Retina (tissue), 1 donor: Measurements from ENCODE around the gene PSD.

Source experiments
- DNase-seq: peaks from one replicate; pipeline ENCODE4 v3.0.0-alpha.2; 2016

The PSD gene

DNA sequence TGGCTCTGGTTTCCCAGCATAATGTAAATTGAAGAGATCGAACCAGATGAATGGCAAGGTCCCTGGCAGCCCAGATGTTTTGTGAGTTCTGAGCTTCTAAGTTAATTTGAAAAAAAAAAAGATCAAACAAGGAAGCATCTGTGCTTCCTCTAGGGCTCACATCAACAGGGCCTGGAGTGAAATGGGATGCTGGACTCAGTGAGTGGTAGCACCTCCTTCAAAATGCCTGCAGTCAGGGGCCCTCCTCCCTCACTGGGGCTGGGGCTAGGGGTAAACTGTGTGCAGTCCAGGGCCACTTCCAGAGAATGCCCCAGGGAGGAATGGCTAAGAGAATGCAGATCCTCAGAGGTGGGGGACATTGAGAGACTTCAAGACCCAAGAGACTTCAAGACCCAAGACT is 19.8 kb upstream of the PSD start:
- no peak for DNase-seq

DNA sequence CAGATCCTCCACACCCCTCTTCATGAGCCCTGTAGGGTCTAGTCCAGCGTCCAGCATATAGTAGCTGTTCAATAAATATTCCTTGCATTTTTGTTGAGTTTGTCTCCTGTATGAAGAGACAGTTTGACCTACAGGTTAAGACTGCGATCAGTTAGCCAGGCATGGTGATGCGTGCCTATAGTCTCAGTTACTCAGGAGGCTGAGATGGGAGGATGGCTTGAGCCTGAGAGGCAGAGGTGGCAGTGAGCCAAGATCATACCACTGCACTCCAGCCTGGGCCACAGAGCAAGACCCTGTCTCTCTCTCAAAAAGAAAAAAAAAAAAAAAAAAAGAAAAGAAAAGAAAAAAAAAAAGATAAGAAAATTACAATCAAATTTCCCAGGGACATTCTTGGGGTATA is 18.9 kb upstream of the PSD start:
- DNase-seq: no peak

DNA sequence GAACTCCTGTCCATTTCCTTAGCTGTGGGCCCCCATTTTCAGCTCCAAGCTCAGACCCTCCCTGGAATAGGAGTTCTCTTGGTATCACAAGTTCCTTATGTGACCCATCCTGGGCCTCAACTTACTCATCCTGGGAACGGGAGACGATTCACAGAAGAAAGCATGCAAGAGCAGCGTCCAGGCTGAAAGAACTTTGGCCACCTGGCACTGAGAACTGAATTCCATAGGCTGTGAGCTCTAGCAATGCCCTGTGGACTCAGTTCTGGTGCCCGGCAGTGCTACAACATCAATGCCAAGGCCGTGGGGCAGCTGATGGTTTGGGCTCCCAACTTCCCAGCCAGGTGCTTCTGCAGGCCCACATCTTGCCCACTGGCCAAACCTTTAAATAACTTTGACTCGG is 17.7 kb upstream of the PSD start:
- no peak for DNase-seq

DNA sequence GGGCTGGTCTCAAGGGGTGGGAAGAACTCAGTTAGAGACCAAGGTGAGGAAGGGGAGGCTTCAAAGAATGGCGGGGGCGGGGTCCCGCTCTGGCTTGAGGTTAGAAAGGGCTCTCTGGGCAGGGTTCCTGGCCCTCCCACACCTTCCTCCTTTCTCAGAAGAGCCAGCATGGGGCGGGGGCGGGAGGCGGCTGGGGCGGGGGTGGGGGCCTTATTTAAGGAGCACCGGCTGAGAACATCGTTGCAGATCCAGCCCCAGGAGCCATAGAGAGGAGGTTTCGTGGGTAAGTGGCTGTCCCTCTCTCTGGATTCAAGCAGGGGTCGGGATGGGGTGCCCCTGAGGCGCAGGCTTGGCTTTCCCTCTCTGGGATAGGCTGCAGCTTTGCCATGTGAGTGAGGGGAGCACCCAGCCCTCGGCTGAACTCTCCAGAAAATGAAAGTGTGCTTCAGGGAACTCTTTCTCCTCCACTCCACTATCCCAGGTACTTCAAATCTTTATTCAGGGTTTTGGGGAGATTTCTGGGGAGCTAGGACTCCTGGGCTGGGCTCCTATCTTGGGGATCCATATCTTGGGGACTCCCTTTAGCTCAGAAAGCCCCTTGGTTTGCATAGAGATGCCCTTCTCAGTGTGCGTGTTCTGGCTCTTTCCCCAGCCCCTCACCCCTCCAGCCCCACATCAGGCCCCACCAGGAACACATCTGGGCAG is 17.1 kb upstream of the PSD start:
- no peak for DNase-seq

DNA sequence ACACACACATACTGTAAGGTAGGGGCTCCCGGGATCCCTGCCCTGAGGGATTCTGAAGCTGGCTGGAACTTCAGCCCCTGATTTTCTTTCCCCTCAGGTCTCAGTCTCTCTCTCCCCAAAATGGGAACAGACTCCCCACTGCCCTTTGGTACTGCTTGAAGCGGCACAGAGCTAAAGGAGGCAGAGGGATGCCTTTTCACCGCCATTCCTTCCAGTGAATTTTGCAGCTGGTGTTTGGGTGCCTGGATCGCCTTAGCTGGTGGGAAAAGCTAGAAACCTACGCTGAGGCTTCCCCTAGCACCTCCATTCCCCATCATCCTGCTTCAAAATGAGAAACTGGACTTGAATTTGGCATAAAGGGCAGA is 16.5 kb upstream of the PSD start:
- no peak for DNase-seq

DNA sequence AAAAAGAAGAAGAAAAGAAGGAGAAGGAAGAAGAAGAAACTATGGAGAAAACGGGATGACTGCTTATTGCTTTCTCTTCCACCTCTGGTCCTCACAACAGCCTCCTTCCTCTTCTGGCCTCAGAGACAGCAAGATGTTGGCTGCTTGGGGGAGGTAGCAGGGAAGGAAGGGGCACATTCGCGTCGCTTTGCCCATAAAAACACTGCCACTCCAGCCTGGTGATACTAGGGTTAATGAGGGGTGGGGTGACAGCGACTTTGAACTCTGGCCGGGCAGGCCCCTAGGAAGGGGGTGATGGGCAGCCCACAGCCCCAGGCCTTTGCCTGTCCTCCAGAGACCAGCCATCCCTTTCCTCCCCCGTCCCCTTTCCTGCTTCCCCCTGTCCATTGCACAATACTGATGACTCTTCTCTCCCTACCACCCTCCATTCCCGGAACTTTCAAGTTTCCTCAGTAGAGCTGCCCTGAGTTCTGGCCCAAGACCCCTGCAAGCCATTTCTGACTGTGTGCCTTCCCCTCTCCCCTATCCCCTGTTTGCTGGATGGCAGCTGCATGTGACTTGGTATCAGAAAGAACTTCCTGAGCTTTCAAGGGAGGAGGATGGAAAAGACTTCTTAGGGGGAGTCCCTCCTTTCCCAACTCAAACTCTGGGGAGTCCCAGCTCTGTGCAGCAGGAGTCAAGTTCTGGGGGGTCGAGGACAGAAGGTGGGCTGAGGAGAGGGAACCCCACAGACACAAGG is 16.0 kb upstream of the PSD start:
- DNase-seq: no peak

DNA sequence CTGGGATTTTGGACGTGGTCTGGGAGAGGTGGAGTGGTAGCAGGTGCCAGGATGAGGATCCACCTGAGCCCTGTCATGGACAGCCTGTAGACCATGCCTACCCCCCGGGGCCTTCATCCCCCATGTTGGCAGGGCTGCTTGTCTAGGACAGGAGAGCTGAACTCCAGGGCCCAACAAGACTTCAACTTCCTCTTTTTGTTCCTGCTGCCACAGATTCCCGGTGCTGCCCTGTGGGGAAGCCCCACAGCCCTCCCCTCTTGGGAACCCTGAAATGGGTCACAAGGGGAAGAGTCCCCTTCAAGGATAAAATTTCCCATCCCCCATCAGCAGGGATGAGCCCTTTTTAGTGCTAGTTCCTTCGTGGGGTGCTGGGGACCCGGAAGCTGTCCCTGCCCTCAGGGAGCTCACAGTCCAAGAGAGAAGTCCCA is 15.0 kb upstream of the PSD start:
- DNase-seq: no peak

DNA sequence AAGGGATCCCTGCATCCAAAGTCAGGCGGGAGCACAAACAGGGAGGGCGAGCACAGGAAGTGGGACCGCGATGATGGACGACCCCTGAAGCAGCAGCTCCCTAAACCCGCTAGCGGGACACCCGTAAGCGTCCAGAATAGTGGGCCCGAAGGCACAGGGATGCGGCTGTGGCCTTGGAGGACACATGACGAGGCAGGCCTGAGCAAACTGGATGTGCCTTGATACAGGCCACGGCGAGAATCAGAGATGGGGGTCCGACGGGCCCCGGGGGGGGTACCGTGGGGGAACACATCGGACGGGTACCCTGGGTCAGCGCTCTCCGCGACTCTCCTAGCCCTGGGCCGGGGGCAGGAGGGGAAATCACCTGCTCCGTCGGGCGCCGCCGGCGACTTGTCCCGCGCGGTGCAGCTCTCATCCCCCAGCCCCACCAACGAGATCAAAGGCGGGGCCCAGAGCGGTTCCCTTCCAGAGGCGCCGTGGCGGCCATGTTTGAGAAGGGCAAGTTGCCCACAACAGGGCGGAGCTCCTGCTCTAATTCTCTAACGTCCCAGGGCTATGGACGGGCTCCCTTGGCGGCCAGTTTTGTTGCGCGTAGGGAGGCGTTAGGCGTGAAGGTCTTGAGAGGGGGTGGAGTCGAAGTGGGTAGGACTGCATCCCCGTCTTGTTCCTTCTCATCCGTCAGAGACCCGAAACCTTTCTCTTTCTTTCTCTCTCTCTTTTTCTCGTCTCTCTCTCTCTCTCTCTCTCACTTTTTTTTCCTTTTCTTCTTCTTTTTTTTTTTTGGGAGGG is 13.8 kb upstream of the PSD start, which contains the start of gene CUEDC2:
Gene CUEDC2 (minus strand): TSS at position 413 of the 789 bp plus-strand sequence. CDS start 7,386 bp downstream, outside the sequence.
- DNase-seq: peak; percentile 98

DNA sequence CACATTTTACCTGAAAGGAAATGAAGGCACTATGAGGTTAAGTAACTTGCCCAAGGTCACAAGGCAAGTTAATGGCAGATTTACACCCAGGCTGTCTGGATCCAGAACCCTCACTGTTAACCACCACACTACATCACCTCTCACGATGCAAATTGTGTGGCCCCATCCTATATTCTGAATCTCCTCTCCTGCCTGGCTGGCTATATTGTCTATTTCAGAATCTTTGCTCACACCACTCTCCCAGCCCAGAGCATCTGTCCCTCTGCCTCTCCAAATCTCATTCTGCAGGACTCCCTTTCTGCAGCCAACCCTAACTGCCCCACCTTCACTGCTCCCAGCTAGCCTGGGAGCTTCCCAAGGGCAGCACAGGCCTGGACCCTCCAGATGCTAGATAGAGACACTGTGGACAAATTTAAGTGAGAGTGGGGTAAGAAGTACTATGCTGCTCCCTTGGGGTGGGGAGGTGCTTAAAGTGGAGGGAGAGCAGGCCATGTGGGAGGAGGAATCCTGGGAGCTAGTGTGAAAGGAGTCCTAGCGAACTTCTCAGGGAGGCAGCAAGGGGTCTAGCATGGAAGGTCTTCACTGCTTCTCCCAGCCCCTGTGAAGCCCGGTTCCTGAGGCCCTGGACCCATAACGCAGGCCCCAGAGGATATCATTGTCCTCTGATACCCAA is 13.0 kb upstream of the PSD start:
- no peak for DNase-seq

DNA sequence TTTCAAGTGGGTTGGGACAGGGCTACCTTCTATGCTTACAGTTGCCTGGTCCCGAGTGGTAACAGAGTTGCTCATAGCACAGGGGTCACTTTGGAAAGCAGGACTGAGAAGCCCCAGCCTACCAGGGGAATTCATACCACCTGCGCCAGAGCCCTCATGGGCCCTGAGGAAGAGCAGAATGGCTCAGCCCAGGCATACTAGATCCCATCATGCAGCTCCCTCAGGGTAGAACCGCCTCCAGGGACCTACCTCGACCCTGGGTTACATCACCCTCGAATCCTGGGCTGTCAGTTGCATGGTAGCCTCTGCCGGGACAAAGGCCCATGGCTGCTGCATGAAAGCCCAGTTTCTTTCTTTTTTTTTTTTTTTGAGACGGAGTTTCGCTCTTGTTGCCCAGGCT is 10.9 kb upstream of the PSD start:
- no peak for DNase-seq

DNA sequence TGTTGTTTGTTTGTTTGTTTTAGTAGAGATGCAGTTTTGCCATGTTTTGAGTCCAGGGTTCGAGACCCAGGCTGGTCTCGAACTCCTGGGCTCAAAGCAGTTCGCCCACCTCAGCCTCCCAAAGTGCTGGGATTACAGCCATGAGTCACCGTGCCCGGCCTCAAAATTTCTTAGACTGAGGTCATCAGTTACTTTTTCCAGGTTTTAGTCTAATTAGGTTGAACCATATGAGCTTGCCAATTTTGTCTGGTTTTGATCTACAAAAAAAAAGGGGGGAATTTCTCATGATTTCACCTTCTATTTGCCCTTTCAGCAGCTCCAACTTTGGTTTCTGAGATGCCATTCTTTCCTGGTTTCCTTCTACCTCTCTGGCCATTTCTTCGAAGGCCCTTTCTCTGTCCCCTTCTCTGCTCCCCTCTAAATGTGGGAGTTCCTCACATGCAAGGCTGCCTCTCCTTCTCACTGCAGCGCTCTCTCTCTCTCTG is 8.3 kb upstream of the PSD start:
- no peak for DNase-seq

DNA sequence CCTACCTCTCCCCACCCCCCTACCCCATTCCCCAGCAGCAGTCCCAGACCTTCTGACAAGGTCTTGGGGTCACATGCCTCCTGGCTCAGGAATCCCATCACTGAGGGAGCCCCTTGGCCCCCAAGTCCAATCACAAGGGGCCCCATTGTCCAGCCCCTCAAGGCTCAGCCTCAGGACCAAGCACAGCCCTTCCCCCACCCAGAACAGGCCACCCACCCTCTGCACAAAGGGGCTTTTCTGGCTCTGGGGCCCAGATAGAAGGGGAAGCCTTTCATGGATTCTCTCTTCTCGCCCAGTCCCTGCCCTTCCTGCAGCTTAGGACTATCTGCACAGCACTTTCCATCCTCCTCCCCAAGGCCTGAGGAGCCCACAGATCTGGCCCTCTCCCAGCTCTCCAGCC is 6.9 kb upstream of the PSD start:
- DNase-seq: no peak

DNA sequence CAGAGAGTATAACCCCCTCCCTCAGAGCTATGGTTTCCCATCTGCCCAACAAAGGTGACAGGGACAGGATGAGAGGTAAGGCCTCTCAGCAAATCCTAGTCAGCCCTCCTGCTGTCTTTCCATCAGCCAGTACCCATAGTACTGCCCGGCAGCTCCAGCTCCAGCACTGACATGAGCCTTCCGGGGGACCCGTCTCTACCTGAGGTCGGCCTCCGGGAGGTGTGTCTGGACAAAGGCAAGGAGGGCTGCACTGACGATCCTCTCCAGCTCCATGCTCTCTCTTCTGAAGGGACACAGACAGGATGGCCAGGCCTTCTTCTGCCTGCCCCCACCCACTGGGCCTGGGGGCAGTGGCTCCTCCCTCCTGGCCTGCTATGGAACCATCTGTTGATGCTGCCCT is 6.3 kb upstream of the PSD start:
- DNase-seq: no peak

DNA sequence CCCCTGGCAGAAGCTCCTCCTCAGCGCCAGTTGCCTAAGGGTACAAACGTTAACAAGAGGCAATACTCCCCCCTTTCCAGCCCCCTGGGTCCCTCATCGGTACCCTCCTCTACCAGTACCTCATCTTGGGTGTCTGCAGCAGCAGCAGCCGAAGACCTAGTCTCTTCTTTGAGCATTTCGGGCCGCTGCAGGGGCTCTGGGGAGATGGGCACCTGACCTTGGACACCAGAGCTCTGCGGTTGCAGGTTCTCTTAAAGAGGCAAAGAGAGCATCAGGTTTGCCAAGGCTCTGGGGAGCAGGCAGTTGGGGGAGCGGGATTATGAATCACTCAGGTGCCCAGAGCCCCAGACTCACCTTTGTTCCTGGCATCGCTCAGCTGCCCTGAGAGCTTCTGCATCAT is 5.6 kb upstream of the PSD start:
- DNase-seq: no peak

DNA sequence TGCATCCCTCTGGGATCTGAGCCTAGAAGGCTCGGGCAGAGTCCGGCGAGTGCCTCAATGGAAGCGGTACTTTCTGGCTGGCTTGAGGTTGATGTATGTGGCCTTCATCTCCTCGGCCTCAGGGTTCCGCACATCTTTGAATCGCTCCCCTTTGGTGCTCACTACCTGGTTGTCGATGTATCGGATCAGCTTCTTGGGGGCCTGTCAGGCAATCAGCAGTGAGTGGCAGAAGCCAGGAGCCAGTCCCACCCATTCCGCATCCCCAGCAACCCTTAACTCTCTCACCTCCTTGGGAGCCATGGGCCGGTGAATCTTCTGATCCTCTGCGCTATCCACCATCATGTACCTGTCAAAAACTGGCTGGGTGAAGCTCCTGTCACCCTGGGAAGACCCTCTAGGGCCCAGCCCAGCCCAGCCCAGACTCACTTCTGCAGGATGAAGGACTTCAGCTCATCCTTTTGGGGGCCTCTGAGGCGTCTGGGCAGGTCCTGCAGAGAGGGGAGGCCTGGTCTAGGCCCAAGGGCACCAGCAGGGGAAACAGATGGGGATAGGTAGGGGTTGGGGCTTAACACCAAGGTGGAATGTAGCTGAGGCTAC is 4.9 kb upstream of the PSD start:
- no peak for DNase-seq

DNA sequence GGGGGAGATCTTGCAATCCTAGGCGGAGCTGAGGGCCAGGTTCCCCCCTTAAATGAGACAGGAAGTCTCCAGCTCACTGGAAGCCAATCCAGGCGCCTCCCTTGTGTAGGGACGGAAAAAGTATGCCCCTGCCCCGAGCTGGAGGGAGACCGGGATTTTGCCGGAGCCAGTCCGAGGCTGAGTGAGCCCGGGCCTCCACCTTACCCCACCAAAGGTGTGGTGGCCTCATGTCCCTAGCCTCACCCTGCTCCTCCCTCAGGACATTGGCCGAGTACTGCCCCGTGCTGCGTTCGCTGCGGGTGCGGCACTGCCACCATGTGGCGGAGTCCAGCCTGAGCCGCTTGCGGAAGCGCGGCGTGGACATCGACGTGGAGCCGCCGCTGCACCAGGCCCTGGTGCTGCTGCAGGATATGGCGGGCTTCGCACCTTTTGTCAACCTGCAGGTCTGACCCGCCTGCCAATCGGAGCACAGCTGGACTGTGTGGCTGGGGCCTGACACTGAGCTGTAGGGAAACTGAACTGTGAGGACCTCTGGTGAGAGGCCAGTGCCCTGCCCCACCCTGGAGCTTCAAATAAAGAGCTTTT is 4.1 kb upstream of the PSD start:
- peak; percentile 78 for DNase-seq

DNA sequence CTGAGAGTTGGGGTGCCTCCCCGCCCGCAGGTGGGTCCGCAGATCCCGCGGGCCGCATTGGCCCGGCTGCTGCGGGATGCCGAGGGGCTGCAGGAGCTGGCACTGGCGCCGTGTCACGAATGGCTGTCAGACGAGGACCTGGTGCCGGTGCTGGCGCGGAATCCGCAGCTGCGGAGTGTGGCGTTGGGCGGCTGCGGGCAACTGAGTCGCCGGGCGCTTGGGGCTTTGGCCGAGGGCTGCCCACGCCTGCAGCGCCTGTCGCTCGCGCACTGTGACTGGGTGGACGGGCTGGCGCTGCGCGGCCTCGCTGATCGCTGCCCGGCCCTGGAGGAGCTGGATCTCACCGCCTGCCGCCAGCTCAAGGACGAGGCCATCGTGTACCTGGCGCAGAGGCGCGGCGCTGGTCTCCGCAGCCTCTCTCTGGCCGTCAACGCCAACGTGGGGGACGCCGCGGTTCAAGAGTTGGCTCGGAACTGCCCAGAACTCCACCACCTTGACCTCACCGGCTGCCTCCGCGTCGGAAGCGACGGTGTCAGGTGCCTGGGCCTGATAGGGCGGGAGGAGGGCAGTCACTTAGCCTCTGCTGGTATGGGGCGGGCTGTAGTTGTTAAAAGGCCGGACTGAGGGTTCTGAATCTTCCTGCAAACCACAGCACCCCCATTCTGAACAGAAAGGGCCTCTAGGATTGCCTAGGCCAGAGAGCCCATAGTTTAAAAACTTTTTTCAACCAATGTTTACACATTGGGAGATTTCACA is 3.4 kb upstream of the PSD start:
- peak; percentile 59 for DNase-seq

DNA sequence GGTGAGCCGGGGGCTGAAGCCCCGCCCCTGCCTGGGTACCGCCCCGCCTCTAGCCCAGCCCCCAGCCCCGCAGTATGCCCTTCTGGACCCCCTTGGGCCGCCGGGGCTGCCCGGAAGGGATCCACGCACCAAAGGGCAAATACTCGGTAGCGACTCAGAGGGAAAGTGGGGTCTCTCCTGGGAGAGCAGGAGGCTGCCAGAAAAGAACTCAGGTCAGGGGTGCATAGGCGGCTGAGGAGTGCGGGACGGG is 2.8 kb upstream of the PSD start:
- DNase-seq: no peak

DNA sequence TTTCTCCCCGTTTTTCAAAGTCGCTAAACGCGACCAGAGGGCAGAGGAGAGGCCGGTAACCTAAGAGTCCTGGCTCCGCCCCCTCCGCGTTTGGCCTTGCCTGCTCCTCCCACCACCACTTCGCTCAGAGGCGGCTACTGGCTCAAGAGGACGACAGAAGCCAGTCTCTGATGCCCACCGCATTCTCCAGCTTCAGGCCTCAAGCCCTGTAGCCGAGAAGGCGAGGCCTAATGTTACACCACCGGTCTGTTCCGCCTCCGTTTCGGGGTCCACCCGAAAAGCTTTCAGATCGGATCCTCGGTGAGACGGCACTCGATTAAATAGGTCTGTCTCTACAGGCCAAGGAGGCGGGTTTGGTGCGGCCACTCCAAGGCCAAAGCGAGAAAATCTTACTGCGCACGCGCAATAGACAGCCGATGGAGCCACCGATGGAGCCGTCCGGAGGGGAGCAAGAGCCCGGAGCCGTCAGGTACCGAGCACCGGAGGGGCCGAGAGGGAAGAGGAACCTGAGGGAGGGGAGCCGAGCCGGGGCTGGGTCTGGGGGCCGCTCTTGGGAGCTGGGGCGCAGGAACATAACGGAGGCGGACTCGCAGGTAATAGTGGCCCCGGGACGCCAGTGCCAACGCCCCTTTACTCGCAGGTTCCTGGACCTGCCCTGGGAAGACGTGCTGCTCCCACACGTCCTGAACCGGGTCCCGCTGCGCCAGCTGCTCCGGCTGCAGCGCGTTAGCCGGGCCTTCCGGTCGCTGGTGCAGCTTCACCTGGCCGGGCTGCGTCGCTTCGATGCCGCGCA is 2.3 kb upstream of the PSD start, which contains the start of gene FBXL15:
Gene FBXL15 (plus strand): TSS at position 123 of the 793 bp plus-strand sequence. CDS start 294 bp downstream, at position 417.
- DNase-seq: peak; percentile 99

DNA sequence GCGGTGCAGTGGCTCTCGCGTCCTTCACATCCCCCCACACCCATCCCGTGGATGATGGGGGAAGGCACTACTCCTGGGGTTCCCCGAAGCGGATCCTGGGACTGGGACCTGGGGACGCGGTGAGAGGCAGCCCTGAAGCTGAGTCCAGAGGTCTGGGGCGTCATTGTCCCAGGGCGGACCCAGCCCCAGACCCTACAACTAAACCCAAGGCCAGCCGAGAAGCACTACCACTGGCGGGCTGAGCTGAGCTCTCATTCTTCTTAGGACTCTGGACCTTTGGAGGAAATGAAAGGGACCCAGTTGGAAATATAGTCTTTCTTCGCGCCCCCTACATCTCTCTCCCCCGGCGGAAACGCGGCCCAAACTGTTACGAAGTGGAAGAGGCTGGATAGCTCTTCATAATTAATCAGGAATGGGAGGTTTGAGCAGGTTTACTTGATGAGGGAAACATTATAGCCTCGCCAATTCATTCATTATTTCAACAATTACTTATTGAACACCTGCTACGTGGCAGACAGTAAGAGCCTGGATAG is 1.7 kb upstream of the PSD start:
- DNase-seq: no peak
